ENCODE results near the gene CTXN2.

CTXN2 gene

DNA sequence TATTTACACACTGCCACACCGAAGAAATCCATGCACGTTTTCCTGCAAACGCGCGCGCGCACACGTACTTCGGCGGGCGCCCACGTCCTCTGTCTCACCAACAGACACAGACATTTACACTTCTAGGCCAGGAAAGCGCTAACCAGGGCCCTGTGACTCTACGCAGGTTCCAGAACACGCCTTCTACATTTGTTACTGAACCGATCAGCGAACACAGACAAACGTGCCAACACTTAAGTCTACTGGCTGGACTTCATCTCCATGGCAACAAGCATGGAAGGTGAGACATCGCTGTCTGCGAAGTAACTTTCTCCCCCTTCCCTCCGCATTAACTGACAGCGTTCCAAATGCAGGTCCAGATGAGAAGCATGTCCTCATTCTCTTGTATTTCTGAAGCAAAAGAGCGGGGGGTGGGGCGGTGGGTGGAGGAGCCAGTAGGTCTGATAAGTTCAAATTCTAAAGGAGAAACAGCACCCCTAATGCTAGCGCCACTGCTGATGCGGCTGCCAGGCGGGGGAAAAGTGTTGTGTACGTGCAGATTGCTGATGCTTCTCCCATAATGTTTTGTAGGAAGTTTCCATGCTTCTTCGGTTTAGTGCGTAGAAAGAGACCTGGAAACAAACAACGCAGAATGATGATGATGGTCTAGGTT, at the start of gene CTXN2:
Gene CTXN2, plus strand, starts transcription at position 92 of the 652 bp plus-strand sequence. CDS start 9,636 bp downstream, outside the sequence.
- no peak within 1 kb of the TSS for H3K4me3 ChIP-seq
- no peak within 1 kb of the TSS for H3K27ac ChIP-seq
- DNase-seq (ENCODE audit: low spot score): no peak
- TF ChIP-seq CTCF (IDR thresholded peaks at IDR 0.05): no peak

- no peak for TF ChIP-seq CTCF (IDR thresholded peaks at IDR 0.05)
- Histone ChIP-seq H3K27ac (peak overlapping the region; percentile 47 to 61), H3K4me3 (peak overlapping the region; percentile 31)
- no peak for DNase-seq (ENCODE audit: low spot score)
These were observed 47.6 kb upstream of the CTXN2 start for GRCh38 chr15:48143856-48144255.

DNA sequence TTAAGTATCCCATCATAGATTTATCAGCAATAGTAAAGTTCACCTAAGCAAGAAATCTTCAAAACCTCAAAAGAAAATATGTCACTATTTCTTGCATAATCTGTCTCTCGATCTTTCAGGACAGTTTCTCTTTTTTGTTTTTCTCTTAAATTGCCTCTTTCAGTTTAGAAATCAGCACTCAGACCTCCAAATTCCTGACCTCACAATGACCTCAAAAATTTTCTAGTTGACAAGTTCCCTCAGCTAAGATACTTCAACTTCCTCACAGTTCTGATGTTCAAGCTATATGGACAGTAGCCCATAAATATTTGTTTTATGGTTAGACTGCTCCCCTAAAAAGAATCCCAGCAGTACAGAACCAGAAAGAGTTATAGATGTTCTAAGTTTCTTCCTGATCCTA, 46.6 kb upstream of the CTXN2 start:
- DNase-seq (ENCODE audit: low spot score): no peak
- Histone ChIP-seq H3K27ac (peak overlapping the region; percentile 28 to 47), H3K4me3 (no peak overlapping the region)
- TF ChIP-seq CTCF (IDR thresholded peaks at IDR 0.05): no peak

- DNase-seq (ENCODE audit: low spot score): no peak
- no peak for TF ChIP-seq CTCF (IDR thresholded peaks at IDR 0.05)
- Histone ChIP-seq H3K4me3 (no peak overlapping the region), H3K27ac (peak overlapping the region; percentile 5 to 58)
These were observed 45.5 kb upstream of the CTXN2 start for GRCh38 chr15:48145923-48146322.

- TF ChIP-seq CTCF (IDR thresholded peaks at IDR 0.05): no peak
- Histone ChIP-seq H3K27ac (no peak overlapping the region), H3K4me3 (no peak overlapping the region)
- no peak for DNase-seq (ENCODE audit: low spot score)
These were observed 44.1 kb upstream of the CTXN2 start for GRCh38 chr15:48147358-48147757.

- DNase-seq (ENCODE audit: low spot score): no peak
- no peak overlapping the region for H3K27ac ChIP-seq
- no peak for TF ChIP-seq CTCF (IDR thresholded peaks at IDR 0.05)
- H3K4me3 ChIP-seq: no peak overlapping the region
These were observed 41.6 kb upstream of the CTXN2 start for GRCh38 chr15:48149858-48150257.

DNA sequence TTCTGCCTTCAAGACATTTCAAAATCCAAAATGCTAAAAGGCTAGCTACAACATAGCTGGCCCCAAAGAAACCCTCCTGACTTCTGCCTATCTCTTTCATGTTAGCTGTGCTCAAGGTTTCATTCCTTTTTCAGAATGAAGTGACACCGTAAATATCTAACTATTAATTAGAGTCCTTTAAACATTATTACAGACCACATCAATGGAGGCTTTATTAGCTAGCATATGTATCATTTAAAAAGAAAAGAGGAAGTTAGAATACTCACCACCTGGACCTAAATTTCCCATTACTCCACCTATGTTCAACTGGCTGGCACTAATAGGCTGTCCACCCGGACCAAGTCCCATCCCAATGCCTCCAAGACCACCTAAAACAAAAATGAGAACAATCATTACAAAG, 37.9 kb upstream of the CTXN2 start:
- no peak overlapping the region for H3K4me3 ChIP-seq
- DNase-seq (ENCODE audit: low spot score): no peak
- no peak overlapping the region for H3K27ac ChIP-seq
- no peak for TF ChIP-seq CTCF (IDR thresholded peaks at IDR 0.05)
